Colonic mucosa (tissue), 4 donors: Measurements from ENCODE around the gene HOOK1. TPM values are rescaled to one million over a fixed set of nuclear protein-coding genes. Genes with fewer than 3 reads are reported as not detected.

Source experiments
- DNase-seq: peaks from one replicate; pipeline ENCODE4 v3.0.0-alpha.2; 2020
- H3K27ac ChIP-seq: fragments of 200-600 bp; one replicate; pipeline ENCODE4 v1.8.0; 2021
- H3K27me3 ChIP-seq: fragments of 200-600 bp; one replicate; pipeline ENCODE4 v1.8.0; 2021
- H3K36me3 ChIP-seq: fragments of 200-600 bp; one replicate; pipeline ENCODE4 v1.8.0; 2021
- H3K4me1 ChIP-seq: fragments of 200-600 bp; one replicate; pipeline ENCODE4 v1.8.0; 2021; ENCODE audit warnings: mild to moderate bottlenecking
- H3K4me3 ChIP-seq: fragments of 200-600 bp; one replicate; pipeline ENCODE4 v1.8.0; 2021
- H3K9ac ChIP-seq, 2 donors: one replicate each; pipeline ENCODE4 v1.7.0; 2013; ENCODE audit warnings: control low read depth in 2 of 2, low read depth in 2 of 2, low read length in 2 of 2
- H3K9me3 ChIP-seq: fragments of 200-600 bp; one replicate; pipeline ENCODE4 v1.8.0; 2021
- CTCF ChIP-seq: fragments of 200-600 bp; IDR thresholded peaks from one replicate; pipeline ENCODE4 v1.8.0; 2022; ENCODE audit warnings: antibody characterized with exemption, mild to moderate bottlenecking
- intact Hi-C: fragments of 100-400 bp; cut with DNase I; formaldehyde crosslinking; loops from one replicate; pipeline ENCODE4 v1.14.1; 2022
- total RNA-seq, 2 donors: library from RNA; stranded (reverse); fragmentation: NEBNext Ultra II Directional in 1 of 2; extraction: Animal tissue kit (Norgen Biotek cat#: 25700) in 1 of 2; gene quantifications; one replicate each; pipeline ENCODE4 v1.2.1, GENCODE V29; 2021
- donor health status: healthy.
- donor health status: DM: no; HTN: no; CAD: no.
- donor health status: DM: no; HTN: no; CAD: no.

Gene HOOK1
- total RNA-seq, 2 donors from 2014 or later = 42.4 to 47.8 TPM

GRCh38 chr1:59897165-59897564 is 82.4 kb downstream of the HOOK1 start:
- intact Hi-C loops = no loop called here
- TF ChIP-seq CTCF = no peak

DNA sequence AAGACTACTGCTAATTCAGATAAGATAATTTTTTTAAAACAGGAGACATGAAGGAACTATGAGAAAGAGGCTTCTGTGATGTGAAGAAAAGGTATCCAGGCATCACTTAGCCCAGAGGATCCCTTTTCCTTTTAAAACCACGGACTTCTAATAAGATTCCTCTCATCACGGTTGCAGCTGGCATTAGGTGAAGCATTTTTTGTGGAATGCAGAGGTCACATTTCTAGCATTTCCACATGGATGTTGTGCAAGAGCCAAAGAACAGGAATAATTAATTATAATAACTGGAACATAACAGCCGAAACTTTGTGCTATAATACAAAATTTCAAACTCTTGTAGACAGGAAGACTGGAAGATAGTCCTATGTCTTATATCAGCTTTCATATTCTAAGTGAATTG is 84.2 kb downstream of the HOOK1 start:
- Histone ChIP-seq H3K36me3 (no peaks in the 10 kb centered on the region), H3K9ac (no peak overlapping the region), H3K4me1 (peaks cover 12% of the 10 kb centered on the region), H3K9me3 (no peaks in the 10 kb centered on the region), H3K27me3 (no peaks in the 10 kb centered on the region), H3K4me3 (no peak overlapping the region), H3K27ac (no peak overlapping the region)
- intact Hi-C loops = no loop called here
- no peak for TF ChIP-seq CTCF
- DNase-seq = no peak

More at GRCh38 chr1:59897165-59897564, 82.4 kb downstream of the HOOK1 start:
- no peak for DNase-seq
- H3K36me3 ChIP-seq = no peaks in the 10 kb centered on the region
- no peaks in the 10 kb centered on the region for H3K27me3 ChIP-seq
- H3K4me1 ChIP-seq = peaks cover 12% of the 10 kb centered on the region
- H3K9me3 ChIP-seq = no peaks in the 10 kb centered on the region
- no peak overlapping the region for H3K4me3 ChIP-seq
- no peak overlapping the region for H3K9ac ChIP-seq
- no peak overlapping the region for H3K27ac ChIP-seq

GRCh38 chr1:59900640-59901039 is 85.9 kb downstream of the HOOK1 start:
- Histone ChIP-seq H3K27ac (no peak overlapping the region), H3K9ac (no peak overlapping the region)

DNA sequence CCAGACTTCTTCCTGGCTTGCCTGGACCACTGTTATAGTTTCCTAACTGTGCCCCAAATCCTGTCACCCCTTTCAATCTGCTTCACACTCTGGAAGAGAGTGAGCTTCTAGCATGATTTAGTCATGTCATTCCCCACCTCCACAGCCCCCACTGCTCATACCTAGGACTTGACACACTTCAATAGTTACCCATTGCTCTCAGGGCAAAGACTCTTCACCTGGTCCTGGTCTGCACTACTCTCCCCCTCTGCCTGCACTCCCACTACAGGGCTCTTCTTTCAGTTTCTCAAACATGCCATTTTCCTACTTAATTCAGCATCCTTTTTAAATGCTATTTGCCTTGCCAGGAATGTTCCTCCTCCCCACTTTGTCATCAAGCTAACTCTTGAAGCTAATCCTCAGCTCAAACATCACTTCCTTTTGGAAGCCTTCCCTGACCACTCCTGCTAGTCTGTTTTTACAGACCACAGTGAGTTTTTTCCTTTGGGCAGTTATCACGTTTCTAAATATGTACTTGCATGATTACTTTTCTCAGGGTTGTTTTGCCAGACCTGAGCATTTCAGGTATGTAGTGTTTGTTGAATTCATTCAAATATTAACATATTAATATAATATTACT is 87.1 kb downstream of the HOOK1 start:
- intact Hi-C loops = no loop called here
- TF ChIP-seq CTCF = no peak
- Histone ChIP-seq H3K4me3 (no peak overlapping the region), H3K36me3 (no peaks in the 10 kb centered on the region), H3K27ac (no peak overlapping the region), H3K9ac (no peak overlapping the region), H3K27me3 (no peaks in the 10 kb centered on the region), H3K9me3 (no peaks in the 10 kb centered on the region), H3K4me1 (peaks cover 7% of the 10 kb centered on the region)
- DNase-seq = no peak

More at GRCh38 chr1:59900640-59901039, 85.9 kb downstream of the HOOK1 start:
- H3K9me3 ChIP-seq = no peaks in the 10 kb centered on the region
- no peak overlapping the region for H3K4me3 ChIP-seq
- TF ChIP-seq CTCF = no peak
- DNase-seq = no peak
- intact Hi-C loops = no loop called here
- H3K36me3 ChIP-seq = no peaks in the 10 kb centered on the region
- no peaks in the 10 kb centered on the region for H3K27me3 ChIP-seq
- peaks cover 7% of the 10 kb centered on the region for H3K4me1 ChIP-seq

GRCh38 chr1:59903141-59903754 is 88.5 kb downstream of the HOOK1 start:
- Histone ChIP-seq H3K4me1 (no peaks in the 10 kb centered on the region), H3K27ac (no peak overlapping the region), H3K9ac (no peak overlapping the region), H3K9me3 (no peaks in the 10 kb centered on the region), H3K27me3 (no peaks in the 10 kb centered on the region), H3K4me3 (no peak overlapping the region), H3K36me3 (no peaks in the 10 kb centered on the region)
- TF ChIP-seq CTCF = peak; percentile 31
- intact Hi-C loops = no loop called here
- DNase-seq = peak; percentile 47
